GM23248 (cell line): ENCODE measurements around the gene SLC10A7.

ENCODE experiments used
- EZH2 ChIP-seq: fragments of 200-600 bp; sonication (generic); IDR thresholded peaks from 2 replicates; pipeline ENCODE4 v1.6.1; 2018; ENCODE audit warnings: antibody characterized with exemption, mild to moderate bottlenecking; ENCODE audit not compliant: insufficient read depth, poor library complexity, severe bottlenecking
- EZH2phosphoT487 ChIP-seq: fragments of 200-600 bp; sonication (generic); IDR thresholded peaks from 2 replicates; pipeline ENCODE4 v1.6.1; 2018; ENCODE audit warnings: antibody characterized with exemption, moderate library complexity, mild to moderate bottlenecking, low read depth; ENCODE audit not compliant: insufficient read depth

DNA sequence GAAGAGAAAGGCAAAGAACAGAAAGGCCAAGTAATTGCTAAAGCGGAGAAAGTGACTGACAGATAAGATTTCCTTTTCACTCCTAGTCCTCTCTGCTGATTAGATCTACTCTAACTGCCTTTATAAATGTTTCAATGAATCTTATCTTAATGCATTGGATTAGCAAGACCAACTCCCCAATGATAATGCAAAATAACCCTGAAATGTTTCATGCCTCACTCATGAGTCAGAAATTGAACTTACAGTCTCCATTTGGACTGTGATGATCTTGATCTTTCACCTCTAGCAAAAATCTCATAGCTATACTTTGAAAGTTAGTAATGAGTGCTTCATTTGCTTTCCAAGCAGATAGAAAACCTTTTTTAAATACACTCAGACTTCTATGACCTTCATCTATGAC, 26.5 kb downstream of the SLC10A7 start:
- no peak for TF ChIP-seq EZH2phosphoT487
- TF ChIP-seq EZH2, result no peak
